Measurements from ENCODE around the gene KBTBD6. TPM values are rescaled to one million over a fixed set of nuclear protein-coding genes. Genes with fewer than 3 reads are reported as not detected.

Gene KBTBD6
- total and polyA plus RNA-seq, 8 donors: 1.8 to 4.4 (median 3.5) TPM

DNA sequence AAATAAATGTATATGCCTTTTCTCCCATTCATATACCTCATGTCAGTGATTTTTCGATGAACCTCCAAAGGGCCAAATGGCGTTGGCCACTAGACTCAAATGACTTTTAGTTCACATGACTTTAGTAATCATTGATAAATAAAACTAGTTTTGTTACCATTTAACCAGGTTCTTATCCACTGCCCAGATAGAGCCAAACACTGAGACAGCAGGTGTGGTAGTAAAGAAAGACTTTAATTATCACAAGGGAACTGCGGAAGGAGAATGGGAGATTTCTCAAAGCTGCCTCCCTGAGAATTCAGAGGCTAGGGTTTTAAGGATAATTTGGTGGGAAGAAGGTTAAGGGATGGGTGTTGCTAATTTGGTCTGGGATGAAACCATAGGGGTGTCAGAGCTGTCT is 19.4 kb upstream of the KBTBD6 start:
- FAIRE-seq: no peak

DNA sequence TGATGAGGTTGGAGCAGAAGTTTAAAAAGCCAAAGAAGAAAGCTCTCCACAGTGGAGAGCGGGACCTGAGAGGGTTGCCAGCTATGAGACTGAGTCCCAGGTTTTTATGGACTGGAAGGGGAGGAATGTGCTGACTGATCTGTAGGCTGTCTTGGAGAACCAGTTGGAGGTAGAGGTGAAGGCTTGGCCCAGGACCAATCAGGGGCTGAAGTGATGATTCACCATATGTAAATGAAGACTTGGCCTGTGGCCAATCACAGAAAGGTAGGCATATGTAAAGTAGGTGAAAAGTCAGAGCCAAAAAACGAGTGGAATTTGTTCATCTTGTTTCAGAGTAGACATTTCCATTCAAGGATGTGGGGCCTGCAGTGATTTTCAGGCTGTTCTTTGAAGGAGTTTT is 17.5 kb upstream of the KBTBD6 start:
- no peaks in the 10 kb centered on the region for H3K9me3 ChIP-seq
- H3K27me3 ChIP-seq: no peaks in the 10 kb centered on the region
- no peak for FAIRE-seq
- no peak overlapping the region for H3K4me3 ChIP-seq
- intact Hi-C loops (cut with DNase I): no loop called here
- ATAC-seq: no peak
- no peaks in the 10 kb centered on the region for H3K4me1 ChIP-seq
- 73 to 77% methylated on average over 2 of the region's 2 CpGs for WGBS, 2 donors
- no peak overlapping the region for H3K27ac ChIP-seq
- DNase-seq: no peak
- TF ChIP-seq, protein P1, sequence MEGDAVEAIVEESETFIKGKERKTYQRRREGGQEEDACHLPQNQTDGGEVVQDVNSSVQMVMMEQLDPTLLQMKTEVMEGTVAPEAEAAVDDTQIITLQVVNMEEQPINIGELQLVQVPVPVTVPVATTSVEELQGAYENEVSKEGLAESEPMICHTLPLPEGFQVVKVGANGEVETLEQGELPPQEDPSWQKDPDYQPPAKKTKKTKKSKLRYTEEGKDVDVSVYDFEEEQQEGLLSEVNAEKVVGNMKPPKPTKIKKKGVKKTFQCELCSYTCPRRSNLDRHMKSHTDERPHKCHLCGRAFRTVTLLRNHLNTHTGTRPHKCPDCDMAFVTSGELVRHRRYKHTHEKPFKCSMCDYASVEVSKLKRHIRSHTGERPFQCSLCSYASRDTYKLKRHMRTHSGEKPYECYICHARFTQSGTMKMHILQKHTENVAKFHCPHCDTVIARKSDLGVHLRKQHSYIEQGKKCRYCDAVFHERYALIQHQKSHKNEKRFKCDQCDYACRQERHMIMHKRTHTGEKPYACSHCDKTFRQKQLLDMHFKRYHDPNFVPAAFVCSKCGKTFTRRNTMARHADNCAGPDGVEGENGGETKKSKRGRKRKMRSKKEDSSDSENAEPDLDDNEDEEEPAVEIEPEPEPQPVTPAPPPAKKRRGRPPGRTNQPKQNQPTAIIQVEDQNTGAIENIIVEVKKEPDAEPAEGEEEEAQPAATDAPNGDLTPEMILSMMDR (IDR thresholded peaks at IDR 0.05): no peak
- no peaks in the 10 kb centered on the region for H3K36me3 ChIP-seq

More for the DNA sequence above, 19.4 kb upstream of the KBTBD6 start:
- Histone ChIP-seq H3K36me3 (no peaks in the 10 kb centered on the region), H3K4me1 (no peaks in the 10 kb centered on the region), H3K4me3 (no peak overlapping the region), H3K27me3 (no peaks in the 10 kb centered on the region), H3K9me3 (no peaks in the 10 kb centered on the region), H3K27ac (no peak overlapping the region)
- intact Hi-C loops (cut with DNase I): no loop called here
- no peak for DNase-seq
- TF ChIP-seq, protein P1 (IDR thresholded peaks at IDR 0.05): no peak
- no peak for ATAC-seq
- 95 to 97% methylated on average over 3 of the region's 3 CpGs for WGBS, 2 donors

DNA sequence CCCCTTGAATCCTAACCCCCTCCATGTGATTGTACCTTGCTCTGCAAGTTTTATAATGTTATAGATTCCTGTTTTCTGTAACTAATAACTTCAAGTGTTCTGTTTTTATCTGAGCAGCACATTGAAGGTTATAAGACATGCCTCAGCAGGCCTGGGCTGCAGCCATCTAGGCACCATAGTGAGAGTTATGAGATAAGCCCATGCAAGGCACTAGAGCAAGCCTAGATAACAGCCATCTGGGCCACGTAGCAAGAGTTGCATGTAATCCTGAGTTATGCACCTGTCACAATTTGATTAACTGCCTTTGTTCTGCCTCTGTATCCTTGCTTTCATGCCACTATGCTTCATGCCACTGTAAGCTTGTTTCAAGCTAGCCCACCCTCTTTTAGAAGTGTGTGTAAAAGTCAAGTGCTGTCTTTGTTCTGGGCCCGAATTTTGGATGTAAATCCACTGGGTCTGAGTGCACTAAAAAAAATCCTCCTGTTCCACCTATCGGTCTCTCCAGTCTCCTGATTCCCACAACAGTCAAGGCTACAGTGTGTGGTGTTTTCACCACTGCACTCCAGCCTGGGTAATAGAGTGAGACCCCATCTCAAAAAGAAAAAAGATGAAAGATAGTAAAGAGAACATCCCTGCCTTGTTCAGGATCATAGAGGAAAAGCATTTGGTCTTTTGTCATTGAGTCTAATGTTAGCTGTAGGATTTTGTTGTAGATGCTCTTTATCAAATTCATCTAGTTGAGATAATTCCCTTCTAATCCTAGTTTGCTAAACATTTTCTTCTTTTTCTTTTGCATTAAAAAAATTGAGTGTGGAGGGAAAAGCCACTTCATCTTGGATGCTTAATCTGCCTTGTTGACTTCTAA is 16.0 kb upstream of the KBTBD6 start:
- Histone ChIP-seq H3K4me3 (no peak overlapping the region), H3K36me3 (no peaks in the 10 kb centered on the region), H3K4me1 (no peaks in the 10 kb centered on the region), H3K27ac (no peak overlapping the region), H3K9me3 (no peaks in the 10 kb centered on the region), H3K27me3 (no peaks in the 10 kb centered on the region)
- TF ChIP-seq, protein P1 (IDR thresholded peaks at IDR 0.05): no peak
- DNase-seq (no peak), ATAC-seq (no peak), FAIRE-seq (no peak)
- WGBS, 2 donors: 74 to 80% methylated on average over 3 of the region's 3 CpGs
- intact Hi-C loops (cut with DNase I): no loop called here

DNA sequence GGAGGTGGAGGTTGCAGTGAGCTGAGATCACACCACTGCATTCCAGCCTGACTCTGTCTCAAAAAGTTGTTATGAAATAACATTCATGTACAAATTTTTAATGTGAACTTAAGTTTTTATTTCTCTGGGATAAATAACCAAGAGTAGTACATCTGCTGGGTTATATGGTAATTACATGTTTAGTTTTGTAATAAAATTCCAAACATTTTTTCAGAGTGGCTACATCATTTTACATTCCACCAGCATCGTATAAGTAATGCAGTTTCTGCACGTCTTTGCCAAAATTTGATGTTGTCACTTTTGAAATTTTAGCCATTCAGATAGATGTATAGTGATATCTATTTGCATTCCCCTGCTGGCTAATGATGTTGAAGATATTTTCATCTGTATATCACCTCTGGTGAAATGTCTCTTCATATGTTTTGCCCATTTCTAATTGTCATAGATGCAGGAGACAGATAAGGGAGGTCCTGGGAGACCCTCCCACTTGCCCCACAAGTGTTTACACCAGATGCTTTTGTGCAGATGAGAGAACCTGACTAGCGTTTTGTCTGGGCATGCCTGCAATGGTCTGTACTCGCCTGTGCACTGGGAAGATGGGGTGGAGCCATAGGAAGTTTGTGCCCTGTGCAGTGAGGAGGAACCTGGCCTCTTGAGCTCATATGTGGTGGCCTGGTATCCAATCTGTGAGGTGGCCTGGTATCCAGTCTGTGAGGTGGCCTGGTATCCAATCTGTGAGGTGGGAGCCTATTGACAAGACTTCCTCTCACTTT is 12.7 kb upstream of the KBTBD6 start:
- no peaks in the 10 kb centered on the region for H3K27me3 ChIP-seq
- intact Hi-C loops (cut with DNase I): no loop called here
- TF ChIP-seq, protein P1 (IDR thresholded peaks at IDR 0.05): no peak
- no peaks in the 10 kb centered on the region for H3K36me3 ChIP-seq
- DNase-seq (no peak), FAIRE-seq (no peak), ATAC-seq (no peak)
- no peak overlapping the region for H3K27ac ChIP-seq
- H3K4me3 ChIP-seq: no peak overlapping the region
- H3K4me1 ChIP-seq: no peaks in the 10 kb centered on the region
- 85 to 86% methylated on average over 4 of the region's 4 CpGs for whole genome bisulfite sequencing, 2 donors
- H3K9me3 ChIP-seq: no peaks in the 10 kb centered on the region

Data from pancreas (tissue), 10 donors.